NK-92 treated with Interleukin-12 subunit alpha and Interleukin-12 subunit beta, amount 100 ng/mL, for 24 hours (cell line): Measurements from ENCODE around the gene PTGER1.
"Not testable (repeated sequence)": the region's sequence is repeated elsewhere in the genome, so short reads cannot be mapped to it uniquely, and the experiment has no call there.

Source experiments
- DNase-seq: peaks from one replicate; lab custom pipeline; 2025; lab: John Stamatoyannopoulos, UW

Gene PTGER1

GRCh38 chr19:14475251-14476073 lies at the start of gene PTGER1:
Gene PTGER1, minus strand, starts transcription at chr19:14475354. Its CDS starts 1,034 bp downstream, at chr19:14474320.
- peak; percentile 52 for DNase-seq

GRCh38 chr19:14520543-14520942 lies 45.4 kb upstream of the PTGER1 start:
- DNase-seq = no peak

- DNase-seq = no peak
Measured at GRCh38 chr19:14519860-14520407, 44.8 kb upstream of the PTGER1 start.

- DNase-seq = no peak
Measured at GRCh38 chr19:14519245-14519859, 44.2 kb upstream of the PTGER1 start.

DNA sequence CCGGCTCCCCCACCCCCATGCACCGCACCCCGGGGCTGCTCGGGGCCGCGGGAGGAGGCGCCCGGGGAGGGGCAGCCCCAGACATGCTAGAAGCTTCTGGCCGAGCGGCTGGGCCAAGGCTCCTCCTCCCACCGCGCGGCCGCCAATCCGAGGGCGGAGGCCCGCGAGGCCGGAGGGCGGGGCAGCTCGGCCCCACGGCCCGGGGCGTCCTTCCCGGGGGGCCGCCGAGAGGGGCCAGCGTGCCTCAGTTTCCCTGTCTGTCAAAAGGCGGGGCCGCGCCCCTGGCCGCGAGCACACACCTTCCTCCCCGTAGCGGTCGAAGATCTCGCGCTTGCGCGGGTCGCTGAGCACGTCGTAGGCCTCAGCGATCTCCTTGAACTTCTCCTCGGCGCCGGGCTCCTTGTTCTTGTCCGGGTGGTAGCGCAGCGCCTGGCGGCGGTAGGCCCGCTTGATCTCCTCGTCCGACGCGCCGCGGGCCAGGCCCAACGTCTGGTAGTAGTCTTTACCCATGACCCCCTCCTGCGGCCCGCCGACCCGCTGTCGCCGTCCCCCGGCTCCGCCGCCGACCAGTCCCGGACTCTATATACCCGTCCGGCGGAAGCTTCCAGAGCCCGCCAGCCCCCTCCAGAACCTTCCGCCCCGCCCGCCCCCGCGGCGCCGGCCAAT lies 42.8 kb upstream of the PTGER1 start, which contains the start of gene DNAJB1:
Gene DNAJB1, minus strand, starts transcription at position 558 of the 666 bp plus-strand sequence. Its CDS starts 48 bp downstream, at position 510.
- DNase-seq = peak; percentile 75

DNA sequence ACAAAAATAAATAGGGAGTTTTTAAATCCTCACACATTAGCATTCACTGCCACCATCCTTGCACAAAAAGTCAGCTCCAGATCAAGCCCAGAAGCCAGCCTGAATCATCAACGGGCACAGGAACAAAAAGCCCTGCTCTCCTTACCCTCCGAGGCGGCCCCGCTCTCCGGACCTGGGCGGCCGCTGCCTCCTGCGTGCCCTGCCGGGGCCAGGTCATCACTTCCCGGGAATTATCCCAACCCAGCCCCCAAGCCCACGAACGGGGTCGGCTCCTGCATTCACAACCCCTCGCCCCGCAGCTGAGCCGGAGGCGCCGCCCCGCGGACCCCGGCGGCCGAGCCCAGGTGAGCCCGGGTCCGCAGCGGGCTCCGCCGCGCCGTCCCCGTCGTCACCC lies 42.3 kb upstream of the PTGER1 start:
- no peak for DNase-seq

DNA sequence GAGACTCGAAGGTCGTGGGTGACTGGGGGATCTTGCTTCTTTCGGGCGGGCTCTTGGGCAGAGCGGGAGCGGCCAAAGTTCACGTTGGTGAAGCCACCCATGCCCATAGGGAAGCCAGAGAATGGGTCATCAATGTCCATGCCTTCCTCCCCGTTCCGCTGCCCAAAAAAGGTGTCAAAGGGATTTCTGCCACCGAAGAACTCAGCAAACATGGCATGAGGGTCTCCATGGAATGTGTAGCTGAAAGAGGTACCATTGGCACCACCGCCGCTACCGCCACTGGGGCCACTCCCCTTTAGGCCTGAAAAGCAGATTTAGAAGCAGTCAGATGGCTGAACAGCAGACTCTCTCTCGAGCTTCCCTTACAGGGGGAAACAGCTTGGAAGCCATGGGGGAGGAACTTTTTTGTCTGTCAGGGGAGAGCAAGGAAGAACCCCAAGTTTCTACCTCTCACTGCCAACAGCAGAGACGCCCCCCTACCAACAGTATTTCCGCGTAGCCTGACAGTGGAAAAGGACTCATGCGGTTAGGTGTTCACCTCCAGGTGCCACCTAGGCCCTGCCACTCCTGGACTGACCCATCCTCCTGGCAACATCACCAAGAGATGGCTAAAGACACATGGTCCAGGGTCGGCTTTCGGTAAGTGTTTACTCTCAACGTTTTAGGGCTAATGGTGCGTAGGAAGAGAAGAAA lies 41.7 kb upstream of the PTGER1 start:
- DNase-seq = peak; percentile 45

- DNase-seq = no peak
Measured at GRCh38 chr19:14516048-14516534, 40.9 kb upstream of the PTGER1 start.

- peak; percentile 24 for DNase-seq
Measured at GRCh38 chr19:14515501-14516047, 40.4 kb upstream of the PTGER1 start.

DNA sequence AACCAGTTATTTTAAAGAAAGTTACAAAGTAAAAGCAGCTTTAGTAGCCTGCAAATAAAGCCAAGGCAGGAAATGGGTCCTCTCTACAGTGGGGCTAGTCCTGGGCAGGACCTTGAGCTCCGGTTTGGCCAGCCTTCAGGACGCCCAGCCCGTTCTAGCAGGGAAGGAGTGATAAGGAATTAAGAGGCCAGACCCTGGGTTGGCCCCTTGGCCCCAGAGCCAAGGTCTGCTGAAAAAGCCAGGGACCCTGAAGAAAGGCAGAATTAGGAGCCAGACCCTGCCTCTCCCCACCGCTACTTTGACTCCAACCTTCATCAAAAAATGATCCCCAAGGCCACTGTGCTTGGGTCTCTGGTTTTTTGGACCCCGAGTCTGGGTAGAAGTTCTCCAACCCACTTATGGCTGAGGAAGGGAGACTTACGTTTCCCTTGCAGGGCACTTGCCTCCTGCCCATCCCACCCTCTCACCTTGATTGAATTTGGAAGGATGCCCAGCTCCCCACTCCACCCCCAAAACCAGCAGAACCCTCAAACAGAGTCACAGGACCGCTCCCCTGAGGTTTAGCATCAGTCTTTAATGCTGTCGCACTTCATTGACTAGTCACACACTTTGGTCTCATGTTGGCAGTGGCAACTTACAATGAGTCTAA lies 39.2 kb upstream of the PTGER1 start:
- no peak for DNase-seq

- DNase-seq = no peak
Measured at GRCh38 chr19:14512406-14512961, 37.3 kb upstream of the PTGER1 start.

DNA sequence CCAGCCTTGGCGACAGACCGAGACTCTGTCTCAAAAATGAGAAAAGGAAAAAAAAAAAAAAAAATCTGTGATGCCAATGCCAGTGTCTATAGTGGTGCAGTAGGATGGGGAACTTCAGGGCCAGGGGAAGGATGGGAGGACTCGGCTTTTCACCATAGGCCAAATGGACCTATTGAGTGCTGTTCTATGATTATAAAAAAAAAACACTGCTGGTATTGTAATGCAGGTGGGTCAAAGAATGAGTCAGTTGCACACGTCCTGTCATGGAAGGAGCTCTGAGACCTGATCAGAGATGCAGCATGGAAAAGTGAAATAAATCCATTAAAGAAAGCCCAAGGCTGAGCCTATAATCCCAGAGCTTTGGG lies 36.1 kb upstream of the PTGER1 start:
- no peak for DNase-seq

DNA sequence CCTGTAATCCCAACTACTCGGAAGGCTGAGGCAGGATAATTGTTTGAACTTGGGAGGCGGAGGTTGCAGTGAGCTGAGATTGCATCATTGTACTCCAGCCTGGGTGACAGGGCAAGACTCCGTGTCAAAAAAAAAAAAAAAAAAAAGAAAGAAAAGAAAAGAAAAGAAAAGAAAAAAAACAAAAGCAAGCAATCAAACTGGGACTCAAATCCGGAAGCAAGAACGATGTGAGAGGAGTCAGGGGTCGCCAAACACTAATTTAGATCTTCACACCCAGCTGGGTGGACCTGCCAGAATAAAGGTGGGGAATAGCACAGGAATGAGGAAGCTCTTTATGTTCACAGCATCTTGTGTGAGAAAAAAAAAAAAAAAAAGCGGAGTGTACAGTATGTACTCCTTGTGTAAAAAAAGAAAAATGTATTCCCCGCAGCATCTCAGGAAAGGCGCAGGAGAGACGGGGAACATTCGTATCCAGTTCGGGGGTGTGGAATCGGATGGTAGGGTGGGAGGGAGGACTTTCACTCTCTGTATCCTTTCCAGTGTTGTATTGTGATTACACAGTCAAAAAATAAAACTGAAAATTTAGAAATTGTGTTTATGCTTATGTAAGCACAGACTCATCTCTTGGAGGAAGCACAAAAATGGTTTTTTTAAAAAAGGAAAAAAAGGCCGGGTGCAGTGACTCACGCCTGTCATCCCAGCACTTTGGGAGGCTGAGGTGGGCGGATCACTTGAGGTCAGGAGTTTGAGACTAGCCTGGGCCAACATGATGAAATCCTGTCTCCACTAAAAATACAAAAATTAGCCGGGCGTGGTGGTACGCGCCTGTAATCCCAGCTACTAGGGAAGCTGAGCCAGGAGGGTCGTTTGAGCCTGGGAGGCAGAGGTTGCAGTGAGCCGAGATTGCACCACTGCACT lies 35.4 kb upstream of the PTGER1 start:
- no peak for DNase-seq

GRCh38 chr19:14507704-14508542 lies 32.8 kb upstream of the PTGER1 start:
- DNase-seq = no peak

- DNase-seq = peak; percentile 32
Measured at GRCh38 chr19:14505488-14506239, 30.5 kb upstream of the PTGER1 start.

DNA sequence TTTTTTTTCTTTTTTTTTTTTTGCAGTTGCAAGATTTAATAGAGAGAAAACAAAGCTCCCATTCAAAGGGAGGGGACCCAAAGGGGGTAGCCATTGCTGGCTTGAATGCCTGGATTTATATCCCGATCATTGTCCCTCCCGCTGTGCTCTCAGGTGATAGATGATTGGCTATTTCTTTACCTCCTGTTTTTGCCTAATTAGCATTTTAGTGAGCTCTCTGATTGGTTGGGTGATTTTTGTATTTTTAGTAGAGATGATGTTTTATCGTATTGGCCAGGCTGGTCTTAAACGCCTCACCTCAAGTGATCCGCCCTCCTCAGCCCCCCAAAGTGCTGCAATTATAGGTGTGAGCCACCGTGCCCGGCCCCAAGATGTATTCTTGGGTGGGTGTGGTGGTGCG lies 29.4 kb upstream of the PTGER1 start:
- not testable (repeated sequence) for DNase-seq

GRCh38 chr19:14503285-14503684 lies 28.1 kb upstream of the PTGER1 start:
- no peak for DNase-seq
